Choroid plexus epithelial cell (primary cell): Measurements from ENCODE around the gene CLASP2.

Source experiments
- DNase-seq: peaks from one replicate; pipeline ENCODE4 v3.0.0-alpha.2; 2010; ENCODE audit warnings: low read depth
- H3K4me3 ChIP-seq: 2 replicates; pipeline ENCODE4 v1.5.1; 2011; ENCODE audit warnings: low read depth, mild to moderate bottlenecking, control low read depth, low read length, moderate library complexity
- CTCF ChIP-seq: conservative IDR thresholded peaks from 2 replicates; pipeline ENCODE4 v1.5.1; 2011; ENCODE audit warnings: low read depth, mild to moderate bottlenecking, control low read depth, inconsistent platforms, low read length, moderate library complexity

Gene CLASP2

GRCh38 chr3:33586402-33586801 lies 131.7 kb downstream of the CLASP2 start:
- TF ChIP-seq CTCF = no peak
- H3K4me3 ChIP-seq = no peak overlapping the region
- no peak for DNase-seq

GRCh38 chr3:33582234-33582633 lies 135.8 kb downstream of the CLASP2 start:
- no peak overlapping the region for H3K4me3 ChIP-seq
- DNase-seq = no peak
- no peak for TF ChIP-seq CTCF

GRCh38 chr3:33581666-33582065 lies 136.4 kb downstream of the CLASP2 start:
- no peak overlapping the region for H3K4me3 ChIP-seq
- no peak for DNase-seq
- TF ChIP-seq CTCF = no peak

GRCh38 chr3:33579840-33580239 lies 138.2 kb downstream of the CLASP2 start:
- no peak overlapping the region for H3K4me3 ChIP-seq
- TF ChIP-seq CTCF = no peak
- no peak for DNase-seq

GRCh38 chr3:33579178-33579510 lies 138.9 kb downstream of the CLASP2 start:
- no peak for DNase-seq
- TF ChIP-seq CTCF = no peak
- H3K4me3 ChIP-seq = no peak overlapping the region

- peak; percentile 42 for DNase-seq
- TF ChIP-seq CTCF = no peak
- H3K4me3 ChIP-seq = no peak overlapping the region
These were observed 139.5 kb downstream of the CLASP2 start for GRCh38 chr3:33578325-33579177.

GRCh38 chr3:33577588-33577987 lies 140.5 kb downstream of the CLASP2 start:
- no peak overlapping the region for H3K4me3 ChIP-seq
- no peak for DNase-seq
- TF ChIP-seq CTCF = no peak
